Mesenchymal stem cell (in vitro differentiated cells and primary cell): ENCODE measurements around the gene NUP93.
"Not testable (repeated sequence)": the region's sequence is repeated elsewhere in the genome, so short reads cannot be mapped to it uniquely, and the experiment has no call there.

Experiments used
- DNase-seq: peaks from one replicate; pipeline ENCODE4 v3.0.0-alpha.2; 2013
- H2AFZ ChIP-seq: one replicate; pipeline ENCODE4 v1.6.1; 2013; ENCODE audit warnings: low read depth, mild to moderate bottlenecking, control low read depth, inconsistent platforms, low read length, moderate library complexity
- H2AK5ac ChIP-seq: 2 replicates; pipeline ENCODE4 v1.6.1; 2013; ENCODE audit warnings: low read length, moderate library complexity, mild to moderate bottlenecking, inconsistent platforms; ENCODE audit not compliant: severe bottlenecking
- H2BK120ac ChIP-seq: one replicate; pipeline ENCODE4 v1.6.1; 2013; ENCODE audit warnings: low read depth, mild to moderate bottlenecking, inconsistent platforms, low read length, moderate library complexity
- H2BK12ac ChIP-seq, 2 experiments: one replicate each; pipeline ENCODE4 v1.6.1; 2013; ENCODE audit warnings: inconsistent platforms in 2 of 2, low read length in 2 of 2, mild to moderate bottlenecking in 2 of 2, moderate library complexity in 2 of 2, control low read depth in 1 of 2
- H2BK15ac ChIP-seq: one replicate; pipeline ENCODE4 v1.6.1; 2013; ENCODE audit warnings: mild to moderate bottlenecking, low read depth, inconsistent platforms; ENCODE audit not compliant: poor library complexity, severe bottlenecking
- H2BK5ac ChIP-seq: 2 replicates; pipeline ENCODE4 v1.6.1; 2013; ENCODE audit warnings: low read depth, mild to moderate bottlenecking, low read length, control low read depth, inconsistent platforms; ENCODE audit not compliant: poor library complexity, severe bottlenecking
- H3K14ac ChIP-seq, 2 experiments: one replicate each; pipeline ENCODE4 v1.6.1; 2013; ENCODE audit warnings: inconsistent platforms in 2 of 2, low read length in 2 of 2, control low read depth in 1 of 2, mild to moderate bottlenecking in 1 of 2, moderate library complexity in 1 of 2
- H3K18ac ChIP-seq, 2 experiments: one replicate each; pipeline ENCODE4 v1.6.1; 2013; ENCODE audit warnings: inconsistent platforms in 2 of 2, low read length in 2 of 2, control low read depth in 1 of 2, low read depth in 1 of 2, mild to moderate bottlenecking in 1 of 2
- H3K23ac ChIP-seq, 2 experiments: one replicate each; pipeline ENCODE4 v1.6.1; 2013; ENCODE audit warnings: inconsistent platforms in 2 of 2, low read length in 2 of 2, mild to moderate bottlenecking in 2 of 2, moderate library complexity in 2 of 2, control low read depth in 1 of 2
- H3K27ac ChIP-seq: 2 replicates; pipeline ENCODE4 v1.5.1; 2013; ENCODE audit warnings: mild to moderate bottlenecking, moderate library complexity, low read length, control low read depth, inconsistent platforms; ENCODE audit not compliant: poor library complexity, severe bottlenecking
- H3K27me3 ChIP-seq, 2 experiments: 2 replicates each; pipeline versions ENCODE4 v1.6.1 to v1.7.0; 2013; ENCODE audit warnings: low read length in 2 of 2, mild to moderate bottlenecking in 2 of 2, moderate library complexity in 2 of 2, control low read depth in 1 of 2, inconsistent platforms in 1 of 2; ENCODE audit not compliant: control insufficient read depth in 1 of 2, insufficient read depth in 1 of 2
- H3K36me3 ChIP-seq, 2 experiments: 2 replicates each; pipeline versions ENCODE4 v1.6.1 to v1.7.0; 2013; ENCODE audit warnings: low read length in 2 of 2, control low read depth in 1 of 2, inconsistent platforms in 1 of 2, low read depth in 1 of 2, mild to moderate bottlenecking in 1 of 2; ENCODE audit not compliant: insufficient read depth in 2 of 2, control insufficient read depth in 1 of 2
- H3K4ac ChIP-seq, 2 experiments: one replicate each; pipeline ENCODE4 v1.6.1; 2013; ENCODE audit warnings: inconsistent platforms in 2 of 2, low read length in 2 of 2, mild to moderate bottlenecking in 2 of 2, moderate library complexity in 2 of 2, control low read depth in 1 of 2, low read depth in 1 of 2
- H3K4me1 ChIP-seq: 2 replicates; pipeline ENCODE4 v1.6.1; 2013; ENCODE audit warnings: low read depth, low read length, control low read depth; ENCODE audit not compliant: control insufficient read depth, insufficient read depth
- H3K4me2 ChIP-seq: 2 replicates; pipeline ENCODE4 v1.6.1; 2013; ENCODE audit warnings: low read length, mild to moderate bottlenecking, inconsistent platforms; ENCODE audit not compliant: poor library complexity, severe bottlenecking
- H3K4me3 ChIP-seq, 2 experiments: 2 replicates each; pipeline versions ENCODE4 v1.5.1 to v1.7.0; 2013; ENCODE audit warnings: low read length in 2 of 2, mild to moderate bottlenecking in 2 of 2, control low read depth in 1 of 2, low read depth in 1 of 2; ENCODE audit not compliant: insufficient read depth in 1 of 2
- H3K79me1 ChIP-seq: replicated peaks from 2 replicates; pipeline ENCODE4 v1.6.1; 2013; ENCODE audit warnings: mild to moderate bottlenecking, control low read depth, low read length, inconsistent platforms; ENCODE audit not compliant: poor library complexity, severe bottlenecking
- H3K9ac ChIP-seq: 2 replicates; pipeline ENCODE4 v1.7.0; 2013; ENCODE audit warnings: mild to moderate bottlenecking, low read length, moderate library complexity
- H3K9me3 ChIP-seq: 2 replicates; pipeline ENCODE4 v1.7.0; 2013; ENCODE audit warnings: mild to moderate bottlenecking, low read length; ENCODE audit not compliant: control insufficient read depth
- H4K8ac ChIP-seq: one replicate; pipeline ENCODE4 v1.6.1; 2013; ENCODE audit warnings: inconsistent platforms, mild to moderate bottlenecking, low read length, moderate library complexity
- H4K91ac ChIP-seq: one replicate; pipeline ENCODE4 v1.6.1; 2013; ENCODE audit warnings: mild to moderate bottlenecking, low read length, inconsistent platforms
- WGBS: methylation state at CpG from one replicate; pipeline ENCODE4 v1.1.7; 2013; ENCODE audit warnings: mixed read lengths; 5-methylcytosine and 5-hydroxymethylcytosine counted together

Gene NUP93

DNA sequence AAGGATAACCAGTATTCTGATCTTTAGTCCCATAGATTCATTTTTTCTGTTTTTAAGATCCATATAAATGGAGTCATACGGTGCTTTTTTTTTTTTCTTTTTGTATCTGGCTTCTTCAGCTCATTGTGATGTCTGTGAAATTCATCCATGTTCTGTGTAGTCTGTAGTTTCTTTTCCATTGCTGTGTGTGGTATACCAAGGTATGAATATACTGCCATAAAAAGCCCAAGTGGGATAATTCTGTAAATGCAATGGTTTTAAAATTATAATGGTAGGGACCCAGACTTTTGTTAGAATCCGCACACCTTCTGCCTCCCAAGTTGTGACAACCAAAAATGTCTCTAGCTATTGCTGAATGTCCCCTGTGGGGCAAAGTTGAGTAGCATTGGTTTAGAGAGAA is 7.6 kb downstream of the NUP93 start:
- no peak overlapping the region for H2BK12ac ChIP-seq
- H3K27ac ChIP-seq: no peak overlapping the region
- H3K4me2 ChIP-seq: no peak overlapping the region
- H2BK15ac ChIP-seq: no peak overlapping the region
- no peak overlapping the region for H4K91ac ChIP-seq
- WGBS: 100% methylated on average over 1 of the region's 2 CpGs
- no peaks in the 10 kb centered on the region for H3K27me3 ChIP-seq
- no peak overlapping the region for H3K18ac ChIP-seq
- no peak overlapping the region for H3K14ac ChIP-seq
- no peak overlapping the region for H3K4ac ChIP-seq
- H2BK120ac ChIP-seq: no peak overlapping the region
- H3K4me1 ChIP-seq: no peaks in the 10 kb centered on the region
- H3K9ac ChIP-seq: no peak overlapping the region
- H3K36me3 ChIP-seq: peaks cover 0 to 3% of the 10 kb centered on the region in 2 experiments
- no peak overlapping the region for H2BK5ac ChIP-seq
- no peak overlapping the region for H2AFZ ChIP-seq
- H4K8ac ChIP-seq: no peak overlapping the region
- no peaks in the 10 kb centered on the region for H3K9me3 ChIP-seq
- peaks cover 24% of the 10 kb centered on the region for H3K79me1 ChIP-seq
- H3K23ac ChIP-seq: no peak overlapping the region
- H2AK5ac ChIP-seq: no peak overlapping the region
- no peak for DNase-seq
- no peak overlapping the region for H3K4me3 ChIP-seq

DNA sequence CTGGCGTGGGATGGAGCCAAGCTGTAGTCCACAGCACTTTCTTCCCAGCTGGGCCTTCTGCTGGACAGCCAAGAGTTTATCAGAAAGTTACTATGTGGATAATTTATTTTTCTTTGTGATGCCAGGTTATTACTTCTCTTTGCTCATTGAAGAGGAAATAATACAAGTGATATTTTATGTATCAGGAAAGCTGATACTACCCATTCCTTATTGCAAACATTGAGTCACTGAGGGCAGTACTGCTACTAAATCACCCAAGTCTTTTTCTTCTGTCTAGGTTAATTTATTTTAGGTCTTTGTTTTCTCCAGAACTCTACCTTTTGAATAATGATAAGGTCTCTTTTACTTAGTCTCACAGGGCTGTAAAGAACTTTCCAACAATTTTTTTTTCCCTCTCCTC is 8.3 kb downstream of the NUP93 start:
- Histone ChIP-seq H3K9ac (no peak overlapping the region), H2BK15ac (no peak overlapping the region), H3K23ac (no peak overlapping the region), H2BK5ac (no peak overlapping the region), H3K4me3 (no peak overlapping the region), H3K18ac (no peak overlapping the region), H4K8ac (no peak overlapping the region), H3K27ac (no peak overlapping the region), H4K91ac (no peak overlapping the region), H3K4ac (no peak overlapping the region), H3K27me3 (no peaks in the 10 kb centered on the region), H3K4me2 (no peak overlapping the region), H2AK5ac (no peak overlapping the region), H3K79me1 (peaks cover 21% of the 10 kb centered on the region), H2BK120ac (no peak overlapping the region), H2BK12ac (no peak overlapping the region), H3K36me3 (peaks cover 0 to 3% of the 10 kb centered on the region in 2 experiments), H3K4me1 (no peaks in the 10 kb centered on the region), H3K9me3 (no peaks in the 10 kb centered on the region), H2AFZ (no peak overlapping the region), H3K14ac (no peak overlapping the region)
- no CpG with 5 or more reads among the region's 1 CpG for WGBS
- no peak for DNase-seq

DNA sequence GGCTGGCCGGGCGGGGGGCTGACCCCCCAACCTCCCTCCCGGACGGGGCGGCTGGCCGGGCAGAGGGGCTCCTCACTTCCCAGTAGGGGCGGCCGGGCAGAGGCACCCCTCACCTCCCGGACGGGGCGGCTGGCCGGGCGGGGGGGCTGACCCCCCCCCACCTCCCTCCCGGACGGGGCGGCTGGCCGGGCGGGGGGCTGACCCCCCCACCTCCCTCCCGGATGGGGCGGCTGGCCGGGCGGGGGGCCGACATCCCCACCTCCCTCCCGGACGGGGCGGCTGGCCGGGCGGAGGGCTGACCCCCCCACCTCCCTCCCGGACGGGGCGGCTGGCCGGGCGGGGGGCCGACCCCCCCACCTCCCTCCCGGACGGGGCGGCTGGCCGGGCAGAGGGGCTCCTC is 9.4 kb downstream of the NUP93 start:
- not testable (repeated sequence) for H3K4ac ChIP-seq, H3K4me1 ChIP-seq, H2AFZ ChIP-seq, H3K36me3 ChIP-seq, H3K14ac ChIP-seq, H2AK5ac ChIP-seq, H3K9ac ChIP-seq, H3K4me3 ChIP-seq, DNase-seq, H2BK5ac ChIP-seq, H3K27ac ChIP-seq, H3K18ac ChIP-seq, H4K8ac ChIP-seq, H3K23ac ChIP-seq, H2BK12ac ChIP-seq, H3K9me3 ChIP-seq, H2BK15ac ChIP-seq, H3K27me3 ChIP-seq, H4K91ac ChIP-seq, H2BK120ac ChIP-seq, H3K4me2 ChIP-seq
- no CpG with 5 or more reads among the region's 38 CpGs for WGBS
- peaks cover 23% of the 10 kb centered on the region for H3K79me1 ChIP-seq

DNA sequence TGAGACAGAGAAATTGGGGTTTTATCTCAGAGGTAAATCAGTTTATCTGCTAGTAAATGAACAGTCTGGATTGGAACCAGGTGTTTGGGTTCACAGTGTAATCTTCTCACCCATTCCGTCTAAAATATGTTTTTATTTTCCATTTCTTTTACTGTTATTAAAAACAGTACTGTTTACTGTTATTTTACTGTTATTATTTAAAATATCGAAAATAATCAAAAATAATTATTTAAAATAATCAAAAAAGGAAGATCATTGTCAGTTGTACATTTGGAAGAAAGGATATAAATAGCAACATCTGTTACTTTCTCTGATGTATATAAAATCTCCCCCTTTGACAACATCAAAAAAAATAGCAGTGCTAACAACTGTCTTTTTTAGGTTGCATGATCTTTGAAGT is 11.5 kb downstream of the NUP93 start:
- Histone ChIP-seq H2BK120ac (no peak overlapping the region), H3K4me3 (no peak overlapping the region), H2BK15ac (no peak overlapping the region), H3K4me2 (no peak overlapping the region), H3K4me1 (peaks cover 3% of the 10 kb centered on the region), H3K79me1 (peaks cover 28% of the 10 kb centered on the region), H3K9ac (no peak overlapping the region), H3K18ac (no peak overlapping the region), H3K27ac (no peak overlapping the region), H3K4ac (no peak overlapping the region), H3K27me3 (no peaks in the 10 kb centered on the region), H4K8ac (no peak overlapping the region), H3K23ac (no peak overlapping the region), H3K36me3 (peaks cover 0 to 2% of the 10 kb centered on the region in 2 experiments), H4K91ac (no peak overlapping the region), H2BK5ac (no peak overlapping the region), H3K9me3 (no peaks in the 10 kb centered on the region), H2AK5ac (no peak overlapping the region), H2BK12ac (no peak overlapping the region), H2AFZ (no peak overlapping the region), H3K14ac (no peak overlapping the region)
- WGBS: no CpG with 5 or more reads among the region's 2 CpGs
- no peak for DNase-seq
